Activated T-cell treated with anti-CD3 and anti-CD28 coated beads for 1 hour (primary cell): ENCODE data around the gene RPS15A.
"Not testable (repeated sequence)": the region's sequence is repeated elsewhere in the genome, so short reads cannot be mapped to it uniquely, and the experiment has no call there.

Experiments used
- DNase-seq: peaks from one replicate; pipeline ENCODE4 v3.0.0-alpha.2; 2020; ENCODE audit warnings: low read depth

The RPS15A gene

DNA sequence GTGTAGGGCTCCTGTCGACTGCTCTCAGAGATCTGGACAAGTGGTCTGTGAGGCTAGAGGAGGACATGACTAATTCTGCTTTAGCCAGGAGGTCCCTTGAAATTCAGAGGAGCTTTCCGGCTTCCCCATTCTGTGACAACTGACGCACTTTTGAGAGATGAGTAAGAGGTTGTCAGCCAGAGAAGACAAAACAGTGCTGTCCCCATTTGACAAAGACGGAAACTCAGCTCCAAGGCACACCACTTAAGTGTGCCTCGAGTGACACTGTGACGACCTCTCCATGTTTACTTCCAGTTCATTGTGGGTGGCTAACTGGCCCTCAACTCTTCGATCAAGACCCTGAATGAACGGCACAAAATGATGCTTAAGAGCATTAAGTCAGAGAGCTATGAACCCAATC lies 47.3 kb downstream of the RPS15A start:
- DNase-seq, result not testable (repeated sequence)

GRCh38 chr16:18740027-18740426 lies 50.1 kb downstream of the RPS15A start:
- DNase-seq, result not testable (repeated sequence)

DNA sequence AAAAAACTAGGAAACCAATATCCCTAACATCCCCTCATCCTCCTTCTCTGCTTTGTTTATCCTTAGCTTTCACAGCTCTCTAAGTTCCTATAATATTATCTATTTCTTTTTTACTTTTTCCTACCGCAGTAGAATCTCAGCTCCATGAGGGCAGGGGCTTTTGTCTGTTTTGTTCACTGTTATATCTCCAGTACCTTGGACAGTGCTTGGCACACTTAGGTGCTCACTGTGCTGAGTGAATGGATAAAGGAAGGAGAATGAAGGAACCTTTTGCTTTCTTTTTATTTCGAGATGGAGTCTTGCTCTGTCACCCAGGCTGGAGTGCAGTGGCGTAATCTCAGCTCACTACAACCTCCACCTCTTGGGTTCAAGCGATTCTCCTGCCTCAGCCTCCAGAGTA lies 51.4 kb downstream of the RPS15A start:
- not testable (repeated sequence) for DNase-seq

- DNase-seq, result not testable (repeated sequence)
These were observed 55.9 kb downstream of the RPS15A start for GRCh38 chr16:18734279-18734678.
